SU-DHL-6 (cell line): Measurements from ENCODE around the gene EFCAB6.

Experiments
- H2AFZ ChIP-seq: fragments of 200-600 bp; sonication (generic); 2 replicates; pipeline ENCODE4 v1.6.1; 2014; ENCODE audit warnings: low read depth, mild to moderate bottlenecking, moderate library complexity, mixed read lengths, antibody characterized with exemption, low read length; ENCODE audit not compliant: severe bottlenecking
- H3F3A ChIP-seq: fragments of 200-600 bp; shearing (Covaris generic); 2 replicates; pipeline ENCODE4 v1.6.0; 2016; ENCODE audit warnings: antibody characterized with exemption, mild to moderate bottlenecking; ENCODE audit not compliant: insufficient read depth
- H3K27ac ChIP-seq: fragments of 200-600 bp; sonication (generic); 2 replicates; pipeline ENCODE4 v1.5.1; 2016; ENCODE audit warnings: low read depth, mild to moderate bottlenecking, low read length, moderate library complexity, mixed read lengths
- H3K27me3 ChIP-seq: fragments of 200-600 bp; sonication (generic), shearing (Covaris generic); 2 replicates; pipeline ENCODE4 v1.6.0; 2014; ENCODE audit warnings: mild to moderate bottlenecking, low read length
- H3K36me3 ChIP-seq: fragments of 200-600 bp; sonication (generic); 2 replicates; pipeline ENCODE4 v1.6.1; 2014; ENCODE audit warnings: mild to moderate bottlenecking, low read length, mixed read lengths
- H3K4me2 ChIP-seq: fragments of 300-600, 200-600 bp; shearing (Covaris generic), sonication (generic); 2 replicates; pipeline ENCODE4 v1.6.0; 2014; ENCODE audit warnings: low read length, low read depth, mild to moderate bottlenecking; ENCODE audit not compliant: poor library complexity, severe bottlenecking
- H3K4me3 ChIP-seq: fragments of 200-600 bp; sonication (generic); 2 replicates; pipeline ENCODE4 v1.5.1; 2014; ENCODE audit warnings: antibody characterized with exemption, low read length, mild to moderate bottlenecking, mixed read lengths; ENCODE audit not compliant: insufficient read depth, poor library complexity, severe bottlenecking
- H3K79me2 ChIP-seq: fragments of 200-600 bp; sonication (generic); 2 replicates; pipeline ENCODE4 v1.6.1; 2014; ENCODE audit warnings: mild to moderate bottlenecking, low read length, moderate library complexity; ENCODE audit not compliant: insufficient read depth
- H3K9ac ChIP-seq: fragments of 200-600 bp; sonication (generic); 2 replicates; pipeline ENCODE4 v1.7.0; 2014; ENCODE audit warnings: mild to moderate bottlenecking, low read length
- H3K9me2 ChIP-seq: fragments of 200-600 bp; sonication (generic); replicated peaks from 2 replicates; pipeline ENCODE4 v1.6.1; 2014; ENCODE audit warnings: low read length; ENCODE audit not compliant: insufficient read depth
- H3K9me3 ChIP-seq: fragments of 200-600 bp; sonication (generic); 2 replicates; pipeline ENCODE4 v1.6.1; 2014; ENCODE audit warnings: low read length, mixed read lengths; ENCODE audit not compliant: insufficient read depth
- H4K20me1 ChIP-seq: fragments of 200-600 bp; sonication (generic); 2 replicates; pipeline ENCODE4 v1.6.1; 2014; ENCODE audit warnings: low read depth, mild to moderate bottlenecking, antibody characterized with exemption, low read length, moderate library complexity, mixed read lengths
- EZH2phosphoT487 ChIP-seq: fragments of 200-600 bp; sonication (generic), shearing (Covaris generic); conservative IDR thresholded peaks from 2 replicates; pipeline ENCODE4 v1.6.1; 2018; ENCODE audit warnings: mild to moderate bottlenecking, antibody characterized with exemption, low read length, moderate library complexity, mixed read lengths
- TF ChIP-seq, protein P1 (sequence below): fragments of 200-600 bp; sonication (generic); IDR thresholded peaks from one replicate; pipeline ENCODE4 v1.5.1; 2017; ENCODE audit warnings: antibody characterized with exemption, mild to moderate bottlenecking, low read length, moderate library complexity; ENCODE audit not compliant: insufficient read depth, poor library complexity, severe bottlenecking

EFCAB6 gene

DNA sequence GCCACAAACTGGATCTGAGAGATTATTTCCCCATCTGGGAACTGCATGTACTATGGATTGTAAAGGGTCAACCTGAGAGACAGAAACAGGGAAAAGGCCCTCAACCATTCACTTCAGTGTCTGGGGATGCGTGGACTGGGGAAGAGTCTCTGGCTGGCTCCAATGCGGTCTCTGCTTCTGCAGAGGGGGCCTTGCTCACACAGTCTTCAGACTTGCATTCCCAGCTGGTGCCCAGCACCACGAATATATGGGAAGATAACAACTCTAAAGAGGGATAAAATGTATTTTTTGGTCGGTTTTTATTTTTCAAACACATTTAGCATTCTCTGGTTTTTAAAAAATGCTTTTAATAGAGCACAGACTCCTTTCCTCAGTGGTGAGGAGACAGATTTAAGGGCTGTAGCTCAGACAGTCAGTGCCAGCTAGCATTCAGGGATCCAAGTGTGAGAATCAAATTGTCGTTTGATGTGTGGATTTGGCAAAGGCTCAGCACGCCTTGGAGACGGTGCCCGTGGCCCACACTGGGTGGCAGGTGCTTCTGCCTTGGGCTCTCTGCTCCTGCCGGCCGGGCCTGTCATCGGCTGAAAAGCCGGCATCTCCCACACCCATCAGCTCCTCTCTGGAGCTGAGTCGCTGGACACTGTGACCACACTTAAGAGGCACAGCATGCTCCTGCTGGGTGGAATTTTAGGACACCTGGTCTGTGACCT, 8.0 kb upstream of the EFCAB6 start:
- Histone ChIP-seq H3K4me3 (no peak overlapping the region), H3K4me2 (no peak overlapping the region), H2AFZ (no peak overlapping the region), H3K9ac (no peak overlapping the region), H3F3A (no peaks in the 10 kb centered on the region), H4K20me1 (no peaks in the 10 kb centered on the region), H3K27ac (no peak overlapping the region), H3K36me3 (no peaks in the 10 kb centered on the region), H3K9me3 (no peaks in the 10 kb centered on the region), H3K27me3 (no peaks in the 10 kb centered on the region), H3K79me2 (no peaks in the 10 kb centered on the region), H3K9me2 (no peaks in the 10 kb centered on the region)
- no peak for TF ChIP-seq EZH2phosphoT487

DNA sequence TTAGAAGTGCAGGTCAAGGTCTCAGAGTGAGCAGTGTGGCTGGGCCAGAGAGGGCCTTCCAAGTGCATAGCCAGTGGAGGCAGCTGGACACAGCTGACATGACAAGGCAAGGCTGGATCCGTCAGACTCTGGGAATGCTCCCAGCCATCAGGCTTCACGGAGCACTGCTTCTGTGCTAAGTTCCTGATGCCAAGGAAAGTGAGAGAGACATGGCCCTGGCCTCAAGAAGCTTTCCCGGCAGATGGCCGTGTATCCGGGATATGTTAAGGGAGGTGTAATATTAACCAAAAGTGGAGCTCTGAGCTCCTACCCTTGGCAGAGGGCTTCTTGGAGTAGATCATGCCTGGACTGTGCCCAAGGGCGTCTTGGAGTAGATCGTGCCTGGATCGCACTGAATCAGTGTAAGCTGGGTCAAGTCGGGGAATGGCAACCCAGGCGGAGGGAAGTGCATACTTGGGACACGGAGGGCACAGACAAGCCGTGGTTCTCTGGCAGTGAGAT, 7.4 kb upstream of the EFCAB6 start:
- Histone ChIP-seq H3K9ac (no peak overlapping the region), H3K9me2 (no peaks in the 10 kb centered on the region), H3K27ac (no peak overlapping the region), H3K27me3 (no peaks in the 10 kb centered on the region), H3K36me3 (no peaks in the 10 kb centered on the region), H3F3A (no peaks in the 10 kb centered on the region), H4K20me1 (no peaks in the 10 kb centered on the region), H3K9me3 (no peaks in the 10 kb centered on the region), H3K4me3 (no peak overlapping the region), H3K79me2 (no peaks in the 10 kb centered on the region), H2AFZ (no peak overlapping the region), H3K4me2 (no peak overlapping the region)
- TF ChIP-seq EZH2phosphoT487, result no peak
- TF ChIP-seq, protein P1, sequence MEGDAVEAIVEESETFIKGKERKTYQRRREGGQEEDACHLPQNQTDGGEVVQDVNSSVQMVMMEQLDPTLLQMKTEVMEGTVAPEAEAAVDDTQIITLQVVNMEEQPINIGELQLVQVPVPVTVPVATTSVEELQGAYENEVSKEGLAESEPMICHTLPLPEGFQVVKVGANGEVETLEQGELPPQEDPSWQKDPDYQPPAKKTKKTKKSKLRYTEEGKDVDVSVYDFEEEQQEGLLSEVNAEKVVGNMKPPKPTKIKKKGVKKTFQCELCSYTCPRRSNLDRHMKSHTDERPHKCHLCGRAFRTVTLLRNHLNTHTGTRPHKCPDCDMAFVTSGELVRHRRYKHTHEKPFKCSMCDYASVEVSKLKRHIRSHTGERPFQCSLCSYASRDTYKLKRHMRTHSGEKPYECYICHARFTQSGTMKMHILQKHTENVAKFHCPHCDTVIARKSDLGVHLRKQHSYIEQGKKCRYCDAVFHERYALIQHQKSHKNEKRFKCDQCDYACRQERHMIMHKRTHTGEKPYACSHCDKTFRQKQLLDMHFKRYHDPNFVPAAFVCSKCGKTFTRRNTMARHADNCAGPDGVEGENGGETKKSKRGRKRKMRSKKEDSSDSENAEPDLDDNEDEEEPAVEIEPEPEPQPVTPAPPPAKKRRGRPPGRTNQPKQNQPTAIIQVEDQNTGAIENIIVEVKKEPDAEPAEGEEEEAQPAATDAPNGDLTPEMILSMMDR, result no peak

DNA sequence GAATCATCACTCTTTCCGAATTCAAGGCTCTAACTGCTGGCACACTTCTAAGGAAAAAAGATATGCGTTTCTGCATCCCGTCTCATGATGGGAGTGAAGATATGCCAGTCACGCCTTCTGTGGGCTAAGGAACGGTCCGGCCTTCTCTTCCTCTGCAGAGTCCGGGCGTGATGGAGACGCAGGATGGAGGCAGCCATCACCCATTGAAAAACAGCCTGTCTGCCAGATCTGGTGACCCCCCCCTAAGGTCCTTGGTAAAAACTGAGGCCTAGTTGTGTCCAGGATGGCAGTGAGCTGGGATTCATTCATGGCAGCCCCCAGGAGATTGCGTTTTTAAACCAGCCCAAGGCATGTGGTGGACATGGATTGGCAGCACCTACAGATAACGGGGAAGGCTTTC, 6.9 kb upstream of the EFCAB6 start:
- no peak overlapping the region for H2AFZ ChIP-seq
- no peaks in the 10 kb centered on the region for H3K9me2 ChIP-seq
- no peak overlapping the region for H3K4me2 ChIP-seq
- no peak overlapping the region for H3K27ac ChIP-seq
- H3K27me3 ChIP-seq, result no peaks in the 10 kb centered on the region
- no peak overlapping the region for H3K4me3 ChIP-seq
- no peak overlapping the region for H3K9ac ChIP-seq
- H3F3A ChIP-seq, result no peaks in the 10 kb centered on the region
- no peaks in the 10 kb centered on the region for H4K20me1 ChIP-seq
- no peaks in the 10 kb centered on the region for H3K9me3 ChIP-seq
- no peaks in the 10 kb centered on the region for H3K79me2 ChIP-seq
- TF ChIP-seq, protein P1, result no peak
- no peak for TF ChIP-seq EZH2phosphoT487
- no peaks in the 10 kb centered on the region for H3K36me3 ChIP-seq

DNA sequence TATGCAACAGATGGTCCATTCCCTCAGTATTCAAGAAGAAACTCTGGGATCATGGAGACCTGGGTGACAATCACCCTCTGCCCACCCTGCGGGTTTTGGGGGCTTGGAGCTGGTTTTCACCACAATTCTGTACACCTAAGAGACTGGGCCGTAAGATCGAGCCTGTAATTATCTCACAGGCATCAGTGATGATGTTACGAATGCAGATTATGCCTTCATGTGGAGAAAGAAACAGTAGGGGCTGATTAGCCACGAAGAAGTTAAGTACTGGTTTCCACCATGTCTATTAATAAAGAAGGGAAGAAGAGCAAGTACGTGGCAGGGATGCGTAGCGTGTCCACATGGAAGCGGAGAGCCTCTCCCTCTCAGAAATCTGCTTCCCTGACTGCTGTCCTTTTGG, 5.3 kb upstream of the EFCAB6 start:
- no peaks in the 10 kb centered on the region for H3K27me3 ChIP-seq
- no peaks in the 10 kb centered on the region for H3K36me3 ChIP-seq
- H4K20me1 ChIP-seq, result no peaks in the 10 kb centered on the region
- no peaks in the 10 kb centered on the region for H3K9me2 ChIP-seq
- H3K9me3 ChIP-seq, result no peaks in the 10 kb centered on the region
- H2AFZ ChIP-seq, result no peak overlapping the region
- no peak overlapping the region for H3K9ac ChIP-seq
- H3F3A ChIP-seq, result no peaks in the 10 kb centered on the region
- H3K4me2 ChIP-seq, result no peak overlapping the region
- H3K4me3 ChIP-seq, result no peak overlapping the region
- no peaks in the 10 kb centered on the region for H3K79me2 ChIP-seq
- TF ChIP-seq, protein P1, result no peak
- TF ChIP-seq EZH2phosphoT487, result no peak
- H3K27ac ChIP-seq, result no peak overlapping the region
